IPS-20b (cell line): Measurements from ENCODE around the gene LYAR.
"Not testable (repeated sequence)": the region's sequence is repeated elsewhere in the genome, so short reads cannot be mapped to it uniquely, and the experiment has no call there.

Source experiments
- H3K27ac ChIP-seq: one replicate; pipeline ENCODE4 v1.5.1; 2013; ENCODE audit warnings: low read length
- H3K27me3 ChIP-seq: 2 replicates; pipeline ENCODE4 v1.6.1; 2013; ENCODE audit warnings: mild to moderate bottlenecking, low read length, inconsistent platforms; ENCODE audit not compliant: insufficient read depth
- H3K36me3 ChIP-seq: 2 replicates; pipeline ENCODE4 v1.6.1; 2013; ENCODE audit warnings: low read depth, mild to moderate bottlenecking, inconsistent platforms, low read length, moderate library complexity; ENCODE audit not compliant: insufficient read depth
- H3K4me1 ChIP-seq: 2 replicates; pipeline ENCODE4 v1.6.1; 2013; ENCODE audit warnings: mild to moderate bottlenecking, control low read depth, inconsistent platforms, low read length, moderate library complexity; ENCODE audit not compliant: insufficient read depth
- H3K4me3 ChIP-seq: 2 replicates; pipeline ENCODE4 v1.5.1; 2013; ENCODE audit warnings: mild to moderate bottlenecking, low read length, inconsistent platforms
- H3K9ac ChIP-seq: 2 replicates; pipeline ENCODE4 v1.6.1; 2013; ENCODE audit warnings: low read depth, mild to moderate bottlenecking, inconsistent platforms, low read length, moderate library complexity
- H3K9me3 ChIP-seq: 2 replicates; pipeline ENCODE4 v1.6.1; 2013; ENCODE audit warnings: mild to moderate bottlenecking, low read depth, low read length, inconsistent platforms; ENCODE audit not compliant: insufficient read depth

Gene LYAR

DNA sequence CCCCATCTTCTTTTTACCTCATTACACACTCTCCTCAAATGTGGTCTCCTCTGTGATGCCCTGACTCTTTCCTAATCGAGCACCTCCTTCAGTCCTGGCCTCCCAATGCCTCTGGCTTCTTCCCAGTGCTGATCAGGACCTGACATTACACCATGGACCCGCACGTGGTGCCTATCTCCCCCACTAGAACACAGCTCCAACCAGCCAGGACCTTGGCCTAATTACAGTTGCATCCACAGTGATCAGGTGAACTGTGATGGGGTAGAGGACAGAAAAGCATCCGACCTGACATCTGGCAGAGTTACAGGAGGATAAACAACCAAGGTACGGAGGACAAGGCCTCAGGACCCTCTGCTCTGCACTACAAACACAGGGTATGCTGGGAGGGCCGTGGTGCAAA is 12.4 kb downstream of the LYAR start:
- H3K4me1 ChIP-seq, result no peaks in the 10 kb centered on the region
- no peaks in the 10 kb centered on the region for H3K27me3 ChIP-seq
- no peak overlapping the region for H3K4me3 ChIP-seq
- peaks cover 95% of the 10 kb centered on the region for H3K36me3 ChIP-seq
- H3K9me3 ChIP-seq, result no peaks in the 10 kb centered on the region
- no peak overlapping the region for H3K27ac ChIP-seq
- H3K9ac ChIP-seq, result no peak overlapping the region

DNA sequence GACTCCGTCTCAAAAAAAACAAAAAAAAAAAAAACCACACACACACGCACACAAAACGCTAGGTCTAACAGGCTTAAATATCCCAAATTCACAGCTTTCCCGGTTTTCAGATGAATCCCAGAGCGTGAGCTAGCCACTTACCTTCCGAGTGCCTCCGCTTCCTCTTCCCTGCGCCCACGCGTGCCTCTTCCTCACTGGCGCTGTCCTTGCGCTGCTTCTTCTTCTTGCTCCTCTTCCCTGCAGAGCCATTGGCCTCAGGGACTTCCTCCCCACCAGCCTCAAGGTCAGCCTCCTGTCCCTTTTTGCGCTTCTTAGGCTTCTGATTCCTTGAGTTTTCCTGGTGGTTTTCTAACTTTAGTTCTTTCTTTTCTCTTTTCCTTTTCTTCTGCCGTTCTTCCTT is 15.7 kb downstream of the LYAR start:
- H3K9ac ChIP-seq, result no peak overlapping the region

DNA sequence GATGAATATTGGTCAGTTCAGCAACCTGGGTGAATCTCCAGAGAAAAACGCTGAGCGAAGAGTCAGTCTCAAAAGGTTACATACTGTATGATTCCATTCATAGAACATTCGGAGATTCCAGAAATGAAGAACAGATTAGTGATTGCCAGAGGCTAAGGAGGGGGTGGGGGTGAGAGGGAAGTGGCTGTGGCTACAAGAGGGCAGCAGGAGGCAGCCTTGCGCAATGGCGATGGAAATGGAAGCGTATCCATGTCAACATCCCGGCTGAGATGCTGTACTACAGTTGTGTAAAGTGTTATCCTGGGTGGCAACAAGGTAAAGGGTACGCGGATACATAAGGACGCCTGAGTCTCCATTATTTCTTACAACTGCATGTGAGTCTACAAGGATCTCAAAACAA is 18.0 kb downstream of the LYAR start:
- Histone ChIP-seq H3K36me3 (peaks cover 94% of the 10 kb centered on the region), H3K4me1 (no peaks in the 10 kb centered on the region)

More for the DNA sequence above, 15.7 kb downstream of the LYAR start:
- H3K9me3 ChIP-seq, result no peaks in the 10 kb centered on the region
- H3K27me3 ChIP-seq, result no peaks in the 10 kb centered on the region
- H3K4me1 ChIP-seq, result no peaks in the 10 kb centered on the region
- peaks cover 95% of the 10 kb centered on the region for H3K36me3 ChIP-seq
- H3K4me3 ChIP-seq, result no peak overlapping the region
- no peak overlapping the region for H3K27ac ChIP-seq

DNA sequence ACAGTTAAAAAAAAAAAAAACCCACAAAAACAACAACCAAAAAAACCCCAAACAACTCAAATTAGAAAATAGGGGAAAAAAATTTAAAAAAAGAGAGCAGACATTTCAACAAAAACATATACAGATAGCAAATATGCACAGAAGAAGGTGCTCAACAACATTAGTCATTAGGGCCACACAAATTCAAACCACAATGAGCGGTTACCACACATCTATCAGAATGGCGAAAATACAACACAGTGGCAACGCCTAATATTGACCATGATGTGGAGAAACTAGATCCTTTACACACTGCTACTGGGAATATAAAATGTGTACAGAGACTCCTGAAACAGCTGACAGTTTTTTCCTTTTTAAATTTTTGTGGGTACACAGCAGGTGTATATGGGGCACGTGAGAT is 19.4 kb downstream of the LYAR start:
- no peak overlapping the region for H3K27ac ChIP-seq

More for the DNA sequence above, 18.0 kb downstream of the LYAR start:
- Histone ChIP-seq H3K4me3 (no peak overlapping the region), H3K9ac (no peak overlapping the region), H3K27me3 (no peaks in the 10 kb centered on the region), H3K9me3 (no peaks in the 10 kb centered on the region), H3K27ac (no peak overlapping the region)

DNA sequence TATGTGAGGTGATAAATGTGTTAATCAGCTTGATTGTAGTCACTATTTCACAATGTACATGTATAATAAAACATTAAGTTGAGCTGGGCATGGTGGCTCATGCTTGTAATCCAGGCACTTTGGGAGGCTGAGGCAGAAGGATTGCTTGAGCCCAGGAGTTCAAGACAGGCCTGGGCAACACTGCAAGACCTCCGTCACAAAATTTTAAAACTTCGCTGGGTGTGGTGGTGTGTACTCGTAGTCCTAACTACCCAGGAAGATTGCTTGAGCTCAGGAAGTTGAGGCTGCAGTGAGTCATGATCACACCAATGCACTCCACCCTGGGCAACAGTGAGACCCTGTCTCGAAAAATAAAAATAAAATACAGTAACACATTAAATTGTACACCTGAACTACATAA is 20.1 kb downstream of the LYAR start:
- H3K4me1 ChIP-seq, result no peaks in the 10 kb centered on the region
- peaks cover 85% of the 10 kb centered on the region for H3K36me3 ChIP-seq
- no peaks in the 10 kb centered on the region for H3K27me3 ChIP-seq
- no peak overlapping the region for H3K4me3 ChIP-seq
- H3K27ac ChIP-seq, result no peak overlapping the region
- H3K9me3 ChIP-seq, result no peaks in the 10 kb centered on the region
- no peak overlapping the region for H3K9ac ChIP-seq

More for the DNA sequence above, 19.4 kb downstream of the LYAR start:
- H3K27me3 ChIP-seq, result no peaks in the 10 kb centered on the region
- H3K4me1 ChIP-seq, result no peaks in the 10 kb centered on the region
- no peak overlapping the region for H3K9ac ChIP-seq
- H3K36me3 ChIP-seq, result peaks cover 91% of the 10 kb centered on the region
- no peak overlapping the region for H3K4me3 ChIP-seq
- no peaks in the 10 kb centered on the region for H3K9me3 ChIP-seq

DNA sequence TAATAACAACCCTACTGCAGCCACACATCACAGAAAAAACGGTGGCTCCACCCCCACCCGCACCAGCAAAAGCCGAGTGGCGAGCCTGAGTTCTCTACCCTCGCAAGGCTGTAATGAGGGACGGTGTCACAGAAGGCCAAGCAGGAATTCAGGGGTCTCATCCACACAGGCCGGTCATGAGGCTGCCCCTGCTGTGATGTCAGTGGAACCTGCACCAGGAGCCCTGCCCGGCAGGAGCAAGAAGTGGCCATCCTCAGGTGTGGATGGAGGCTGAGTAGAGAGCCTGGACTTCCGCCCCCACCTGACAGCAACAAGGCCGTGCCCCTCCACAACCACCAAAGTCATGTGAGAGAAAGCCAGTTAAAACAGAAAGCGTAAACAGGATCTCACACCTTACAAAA is 20.6 kb downstream of the LYAR start:
- H3K27ac ChIP-seq, result no peak overlapping the region
- H3K36me3 ChIP-seq, result peaks cover 79% of the 10 kb centered on the region
- no peak overlapping the region for H3K9ac ChIP-seq

DNA sequence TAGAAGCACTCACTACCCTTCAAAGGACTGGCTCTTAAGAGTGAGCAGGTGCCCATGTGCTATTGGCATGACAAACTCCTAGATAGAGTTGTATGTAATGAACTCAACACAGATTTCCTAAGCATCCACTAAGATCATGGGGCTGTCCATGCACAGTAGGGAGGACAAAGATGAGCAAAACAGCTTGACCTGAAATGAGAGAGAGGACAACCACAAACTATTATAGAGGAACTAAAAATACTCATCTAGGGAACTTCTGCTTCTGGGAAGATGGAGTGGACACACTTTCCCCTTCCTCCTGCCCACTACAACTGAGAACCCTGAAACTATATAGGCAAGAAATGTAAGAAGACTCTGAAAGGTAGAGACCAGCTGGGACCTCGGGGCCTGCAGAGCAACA is 21.2 kb downstream of the LYAR start:
- no peak overlapping the region for H3K9ac ChIP-seq
- no peaks in the 10 kb centered on the region for H3K27me3 ChIP-seq
- H3K4me1 ChIP-seq, result no peaks in the 10 kb centered on the region
- no peaks in the 10 kb centered on the region for H3K9me3 ChIP-seq
- H3K4me3 ChIP-seq, result no peak overlapping the region
- no peak overlapping the region for H3K27ac ChIP-seq
- H3K36me3 ChIP-seq, result peaks cover 74% of the 10 kb centered on the region

More for the DNA sequence above, 20.6 kb downstream of the LYAR start:
- H3K27me3 ChIP-seq, result no peaks in the 10 kb centered on the region
- H3K4me1 ChIP-seq, result no peaks in the 10 kb centered on the region
- no peaks in the 10 kb centered on the region for H3K9me3 ChIP-seq
- H3K4me3 ChIP-seq, result no peak overlapping the region

DNA sequence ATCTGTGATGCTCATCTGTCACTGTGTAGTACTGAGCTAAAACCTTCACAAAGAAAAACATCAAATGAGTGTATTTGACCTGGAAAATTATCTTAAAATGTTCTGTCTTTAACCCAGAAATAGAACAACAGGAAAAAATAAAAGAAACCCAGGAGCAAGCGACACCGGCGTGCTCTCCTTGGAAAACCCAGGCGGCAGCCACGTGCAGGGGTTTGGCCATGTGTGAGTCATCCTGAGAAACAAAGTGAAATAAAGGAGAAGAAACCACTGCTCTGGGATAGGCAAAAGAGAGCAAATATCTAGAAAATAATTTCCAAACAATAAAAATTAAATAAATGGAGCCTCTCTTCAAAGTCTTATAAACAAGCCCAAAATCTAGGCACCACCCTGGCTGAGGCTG is 22.0 kb downstream of the LYAR start:
- H3K4me1 ChIP-seq, result no peaks in the 10 kb centered on the region
- no peak overlapping the region for H3K9ac ChIP-seq
- no peaks in the 10 kb centered on the region for H3K27me3 ChIP-seq
- H3K27ac ChIP-seq, result no peak overlapping the region
- peaks cover 66% of the 10 kb centered on the region for H3K36me3 ChIP-seq
- no peaks in the 10 kb centered on the region for H3K9me3 ChIP-seq
- H3K4me3 ChIP-seq, result no peak overlapping the region

DNA sequence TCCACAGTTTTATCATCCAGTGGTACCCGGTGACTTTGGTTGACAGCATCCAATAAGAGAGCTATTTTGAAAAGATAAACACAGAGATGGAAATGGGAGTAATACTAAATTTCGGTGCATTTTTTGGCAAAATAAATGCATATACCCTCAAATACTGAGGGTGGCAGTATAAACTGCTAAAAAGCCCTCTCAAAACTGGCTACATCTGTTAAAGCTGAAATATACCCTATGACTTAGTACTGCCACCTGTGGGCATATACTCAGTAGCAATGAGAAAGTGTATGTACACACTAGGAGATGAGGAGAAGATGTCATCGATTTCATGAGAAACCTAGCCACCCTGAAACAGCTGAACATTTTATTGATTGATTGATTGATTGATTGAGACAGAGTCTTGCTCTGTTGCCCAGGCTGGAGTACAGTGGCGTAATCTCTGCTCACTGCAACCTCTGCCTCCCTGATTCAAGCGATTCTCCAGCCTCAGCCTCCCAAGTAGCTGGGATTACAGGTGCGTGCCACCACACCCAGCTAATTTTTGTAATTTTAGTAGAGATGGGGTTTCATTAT is 29.7 kb downstream of the LYAR start:
- Histone ChIP-seq H3K9me3 (no peaks in the 10 kb centered on the region), H3K36me3 (no peaks in the 10 kb centered on the region), H3K27ac (no peak overlapping the region), H3K9ac (no peak overlapping the region), H3K4me1 (no peaks in the 10 kb centered on the region), H3K4me3 (no peak overlapping the region), H3K27me3 (no peaks in the 10 kb centered on the region)

DNA sequence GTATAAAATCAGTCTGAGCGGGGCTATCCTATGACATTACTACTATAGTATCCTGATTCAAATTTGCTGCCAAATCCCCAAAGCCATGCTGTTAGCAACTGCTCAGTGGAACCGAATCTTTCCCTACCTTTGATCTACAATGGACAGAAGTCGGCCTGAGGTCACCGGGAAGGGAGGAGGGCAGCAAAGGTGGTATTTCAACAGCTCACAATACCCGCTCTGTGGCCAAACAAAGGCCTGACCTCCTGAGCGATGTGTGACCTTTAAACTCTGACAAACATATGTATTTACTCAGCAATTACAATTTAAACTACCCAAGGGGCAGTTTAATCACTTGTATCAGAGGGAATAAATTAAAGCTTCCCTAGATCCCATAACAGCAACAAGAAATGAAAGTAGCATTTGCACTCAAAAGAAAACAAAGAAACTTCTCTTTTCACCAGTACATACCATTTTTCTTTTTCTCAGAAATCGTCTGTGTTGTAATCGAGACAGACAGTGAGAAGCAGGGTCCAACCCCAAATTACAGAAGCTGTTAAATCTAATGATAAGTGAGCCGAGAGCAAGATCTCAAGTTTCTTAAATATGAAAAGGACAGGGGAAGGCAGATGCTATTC is 30.4 kb downstream of the LYAR start:
- Histone ChIP-seq H3K36me3 (no peaks in the 10 kb centered on the region), H3K27me3 (no peaks in the 10 kb centered on the region), H3K27ac (no peak overlapping the region), H3K9ac (no peak overlapping the region), H3K4me1 (no peaks in the 10 kb centered on the region), H3K4me3 (no peak overlapping the region), H3K9me3 (no peaks in the 10 kb centered on the region)

DNA sequence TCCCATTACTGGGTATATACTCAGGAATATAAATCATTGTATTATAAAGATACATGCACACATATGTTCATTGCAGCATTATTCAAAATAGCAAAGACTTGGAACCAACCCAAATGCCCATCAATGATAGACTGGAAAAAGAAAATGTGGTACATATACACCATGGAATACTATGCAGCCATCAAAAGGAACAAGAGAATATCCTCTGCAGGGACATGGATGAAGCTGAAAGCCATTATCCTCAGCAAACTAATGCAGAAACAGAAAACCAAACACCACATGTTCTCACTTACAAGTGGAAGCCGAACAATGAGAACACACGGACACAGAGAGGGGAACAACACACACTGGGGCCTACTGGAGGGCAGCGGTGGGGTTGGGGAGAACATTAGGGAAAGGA is 32.2 kb downstream of the LYAR start:
- H3K27me3 ChIP-seq, H3K36me3 ChIP-seq, H3K27ac ChIP-seq, H3K9me3 ChIP-seq, H3K4me1 ChIP-seq, H3K9ac ChIP-seq, H3K4me3 ChIP-seq: not testable (repeated sequence)

DNA sequence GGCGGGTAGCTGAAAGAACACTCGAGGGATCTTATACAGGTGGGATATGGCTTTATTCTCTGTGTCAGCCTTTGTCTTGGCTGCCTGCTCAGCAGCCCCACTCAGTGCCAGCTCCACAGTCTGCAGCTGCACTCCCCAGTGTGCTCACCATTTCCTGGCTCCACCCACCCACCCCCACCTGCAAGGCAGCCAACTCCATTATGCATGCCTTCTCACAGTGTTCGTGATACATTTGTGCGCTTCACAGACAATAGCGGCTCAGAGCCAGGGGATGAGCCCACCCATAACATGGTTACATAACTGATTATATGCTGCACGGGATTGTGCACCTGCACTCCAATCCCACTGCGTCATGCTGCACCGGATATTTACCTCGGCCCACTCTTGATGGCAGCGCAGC is 33.2 kb downstream of the LYAR start:
- Histone ChIP-seq H3K36me3 (no peaks in the 10 kb centered on the region), H3K4me1 (no peaks in the 10 kb centered on the region), H3K4me3 (no peak overlapping the region), H3K27me3 (0 out of 2 replicates have a peak, but pooled peaks cover under 1% of the 10 kb centered on the region), H3K9me3 (no peaks in the 10 kb centered on the region), H3K27ac (no peak overlapping the region), H3K9ac (no peak overlapping the region)
